ENCODE results near the gene TRAM2. TPM values are rescaled to one million over a fixed set of nuclear protein-coding genes. Genes with fewer than 3 reads are reported as not detected.

Gene TRAM2
- total and polyA plus RNA-seq, 9 of the 15 experiments (the other 6 are each of a cell fraction or from before 2014, with no cell fraction given): 2.6 to 13.3 (median 8.9) TPM

GRCh38 chr6:52595000-52595795, 18.3 kb upstream of the TRAM2 start (continued):
- no peak for TF ChIP-seq CLOCK (CRISPR knock-in tag; IDR thresholded peaks at IDR 0.05; ENCODE audit: borderline replicate concordance)
- no peak for TF ChIP-seq ZNF778 (CRISPR knock-in tag; IDR thresholded peaks at IDR 0.05)
- no peak for TF ChIP-seq TSC22D4 (tag; IDR thresholded peaks at IDR 0.05)
- TF ChIP-seq ARID3A (IDR thresholded peaks at IDR 0.05; ENCODE audit: borderline replicate concordance, low read depth, low read length): no peak
- no peak for TF ChIP-seq HEY1 (CRISPR knock-in tag; IDR thresholded peaks at IDR 0.05; ENCODE audit: borderline replicate concordance)
- no peak for TF ChIP-seq ZNF311 (CRISPR knock-in tag; IDR thresholded peaks at IDR 0.05)
- TF ChIP-seq ZNF696 (CRISPR knock-in tag; conservative IDR thresholded peaks at IDR 0.05): no peak
- no peak for TF ChIP-seq ZBTB5 (IDR thresholded peaks at IDR 0.05)
- peak; percentile 13; the same call in 1 of the 2 replicates for TF ChIP-seq MAFF (IDR thresholded peaks at IDR 0.05; ENCODE audit: low read length)
- no peak for TF ChIP-seq ZFP1 (CRISPR knock-in tag; IDR thresholded peaks at IDR 0.05)
- no peak for TF ChIP-seq ETV5 (CRISPR knock-in tag; IDR thresholded peaks at IDR 0.05; ENCODE audit: low read depth)
- no peak for TF ChIP-seq ZNF277 (CRISPR knock-in tag; IDR thresholded peaks at IDR 0.05; ENCODE audit: borderline replicate concordance)
- no peak for TF ChIP-seq E2F5 (CRISPR knock-in tag; IDR thresholded peaks at IDR 0.05)
- no peak for TF ChIP-seq ZKSCAN8 (CRISPR knock-in tag; IDR thresholded peaks at IDR 0.05)
- TF ChIP-seq ZNF316 (IDR thresholded peaks at IDR 0.05): peak; percentile 38
